Tibial nerve (tissue), 4 donors: Measurements from ENCODE around the gene PRRT4. TPM values are rescaled to one million over a fixed set of nuclear protein-coding genes. Genes with fewer than 3 reads are reported as not detected.

Experiments used
- DNase-seq, 2 donors: peaks; one replicate each; pipeline ENCODE4 v3.0.0-alpha.2; 2019; ENCODE audit warnings: low spot score in 2 of 2
- H3K27ac ChIP-seq, 4 donors: fragments of 200-600 bp; sonication (generic) in 3 of 4; one replicate each; pipeline ENCODE4 v1.5.1; 2017 to 2019; ENCODE audit warnings: mild to moderate bottlenecking in 1 of 4
- H3K27me3 ChIP-seq, 2 donors: fragments of 200-600 bp; sonication (generic) in 1 of 2; one replicate each; pipeline versions ENCODE4 v1.5.1 to v1.6.0; 2017 to 2019
- H3K36me3 ChIP-seq, 3 donors: fragments of 200-600 bp; sonication (generic); one replicate each; pipeline ENCODE4 v1.5.1; 2018 to 2019
- H3K4me1 ChIP-seq, 4 donors: fragments of 200-600 bp; sonication (generic) in 3 of 4; one replicate each; pipeline ENCODE4 v1.5.1; 2017 to 2019
- H3K4me3 ChIP-seq, 4 donors: fragments of 200-600 bp; sonication (generic) in 3 of 4; one replicate each; pipeline ENCODE4 v1.5.1; 2017 to 2019; ENCODE audit warnings: mild to moderate bottlenecking in 1 of 4, moderate library complexity in 1 of 4
- H3K9me3 ChIP-seq, 4 donors: fragments of 200-600 bp; sonication (generic) in 3 of 4; one replicate each; pipeline ENCODE4 v1.5.1; 2017 to 2019
- CTCF ChIP-seq, 5 experiments: fragments of 200-600 bp in 3 of 5; fragments of 450-650 bp in 2 of 5; sonication (generic) in 3 of 5; IDR thresholded peaks; one replicate each; pipeline ENCODE4 v1.5.1; 2016 to 2019; ENCODE audit warnings: antibody characterized with exemption in 5 of 5, mild to moderate bottlenecking in 3 of 5, moderate library complexity in 2 of 5
- EP300 ChIP-seq, 2 donors: sonication (generic); formaldehyde crosslinking; IDR thresholded peaks; one replicate each; pipeline ENCODE4 v1.6.1; 2017; ENCODE audit warnings: antibody characterized with exemption in 2 of 2, mild to moderate bottlenecking in 1 of 2
- POLR2A ChIP-seq, 2 donors: fragments of 450-650 bp; IDR thresholded peaks; one replicate each; pipeline ENCODE4 v1.6.1; 2017; ENCODE audit warnings: antibody characterized with exemption in 2 of 2, mild to moderate bottlenecking in 2 of 2, moderate library complexity in 2 of 2
- WGBS, 2 donors: methylation state at CpG; one replicate each; pipeline ENCODE4 v1.1.5; 2018; 5-methylcytosine and 5-hydroxymethylcytosine counted together
- total RNA-seq, 4 donors: library from RNA; depleted of rRNA; stranded (reverse); fragments of >200 nt; gene quantifications; one replicate each; pipeline ENCODE4 v1.1.0, GENCODE V29; 2016

Gene PRRT4
- total RNA-seq, 4 donors from 2014 or later: 0.78 to 6.6 (median 2.6) TPM

DNA sequence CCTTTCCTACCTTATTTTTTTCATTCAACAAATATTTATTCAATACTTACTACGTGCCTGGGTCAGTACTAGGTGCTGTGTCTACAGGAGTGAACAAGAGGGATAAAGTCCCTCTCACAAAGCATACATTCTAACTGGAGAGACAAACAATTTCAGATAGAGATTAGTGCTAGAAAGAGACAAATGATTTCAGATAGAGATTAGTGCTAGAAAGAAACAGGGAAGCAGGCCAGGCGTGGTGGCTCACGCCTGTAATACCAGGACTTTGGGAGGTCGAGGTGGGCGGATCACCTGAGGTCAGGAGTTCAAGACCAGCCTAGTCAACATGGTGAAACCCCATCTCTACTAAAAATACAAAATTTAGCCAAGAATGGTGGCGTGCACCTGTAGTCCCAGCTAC is 52.4 kb downstream of the PRRT4 start:
- no peak overlapping the region for H3K27ac ChIP-seq
- TF ChIP-seq POLR2A (IDR thresholded peaks at IDR 0.05): no peak
- no peak overlapping the region for H3K4me3 ChIP-seq
- no peak for DNase-seq
- 94 to 97% methylated on average over 6 of the region's 6 CpGs for WGBS, 2 donors
- H3K9me3 ChIP-seq: no peaks in the 10 kb centered on the region
- H3K36me3 ChIP-seq: peaks cover 0 to 99% (median 27%) of the 10 kb centered on the region in 3 donors
- no peaks in the 10 kb centered on the region for H3K4me1 ChIP-seq
- H3K27me3 ChIP-seq: no peaks in the 10 kb centered on the region

DNA sequence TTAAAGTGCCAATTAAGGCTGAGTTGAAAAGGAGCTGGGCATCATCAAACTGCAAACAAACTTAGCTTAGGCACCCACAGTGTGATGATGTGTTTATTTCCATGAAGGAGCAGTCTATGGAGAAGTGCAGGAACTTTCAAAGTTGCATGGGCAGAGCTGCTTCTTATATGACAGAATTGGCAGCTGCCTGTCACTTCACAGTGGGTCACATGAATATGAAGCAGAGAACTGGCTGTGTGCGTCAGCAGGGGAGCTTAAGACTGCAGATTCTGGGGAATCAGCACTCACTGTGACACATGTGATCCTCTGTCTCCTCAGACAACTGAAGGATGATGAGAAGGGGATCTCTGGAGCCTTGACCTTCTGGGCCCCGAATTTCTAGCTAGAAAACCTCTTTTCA is 54.4 kb downstream of the PRRT4 start:
- peaks cover 0 to 97% (median 17%) of the 10 kb centered on the region in 3 donors for H3K36me3 ChIP-seq

DNA sequence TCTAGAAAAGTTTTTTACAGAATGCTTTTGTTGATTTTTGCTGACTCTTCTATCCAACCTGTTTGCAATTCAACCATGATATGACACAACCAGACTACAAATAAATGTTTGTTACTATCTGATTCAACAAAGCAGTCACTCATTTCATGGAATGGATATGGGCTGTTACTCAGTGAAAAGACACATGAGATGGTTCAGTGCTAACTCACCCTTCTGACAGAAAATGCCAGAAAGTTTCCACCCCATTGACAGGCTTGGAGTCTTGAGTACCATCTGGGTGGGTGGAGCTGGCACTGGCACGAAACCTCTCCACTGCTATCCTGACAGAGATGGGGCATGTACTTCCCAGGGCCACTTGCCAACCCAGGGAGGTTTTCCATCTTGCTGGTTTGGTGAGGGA is 57.3 kb downstream of the PRRT4 start:
- no peaks in the 10 kb centered on the region for H3K27me3 ChIP-seq
- peaks cover 0 to 12% (median 0%) of the 10 kb centered on the region in 4 donors for H3K4me1 ChIP-seq
- WGBS, 2 donors: 63 to 80% methylated on average over 1 of the region's 1 CpG
- H3K4me3 ChIP-seq: no peak overlapping the region
- DNase-seq: no peak
- H3K9me3 ChIP-seq: no peaks in the 10 kb centered on the region
- TF ChIP-seq CTCF (IDR thresholded peaks at IDR 0.05) (no peak), POLR2A (IDR thresholded peaks at IDR 0.05) (no peak), EP300 (IDR thresholded peaks at IDR 0.05) (no peak)
- H3K27ac ChIP-seq: peak overlapping the region in 1 of 4 donors; percentile 55
- H3K36me3 ChIP-seq: peaks cover 0 to 88% (median 6%) of the 10 kb centered on the region in 3 donors

More for the DNA sequence above, 54.4 kb downstream of the PRRT4 start:
- Histone ChIP-seq H3K27ac (no peak overlapping the region), H3K27me3 (no peaks in the 10 kb centered on the region), H3K9me3 (no peaks in the 10 kb centered on the region), H3K4me1 (no peaks in the 10 kb centered on the region), H3K4me3 (no peak overlapping the region)
- no peak for DNase-seq
- WGBS, 2 donors: 85 to 92% methylated on average over 2 of the region's 2 CpGs
- TF ChIP-seq POLR2A (IDR thresholded peaks at IDR 0.05): no peak
- no peak for TF ChIP-seq CTCF (IDR thresholded peaks at IDR 0.05)
- TF ChIP-seq EP300 (IDR thresholded peaks at IDR 0.05): no peak

DNA sequence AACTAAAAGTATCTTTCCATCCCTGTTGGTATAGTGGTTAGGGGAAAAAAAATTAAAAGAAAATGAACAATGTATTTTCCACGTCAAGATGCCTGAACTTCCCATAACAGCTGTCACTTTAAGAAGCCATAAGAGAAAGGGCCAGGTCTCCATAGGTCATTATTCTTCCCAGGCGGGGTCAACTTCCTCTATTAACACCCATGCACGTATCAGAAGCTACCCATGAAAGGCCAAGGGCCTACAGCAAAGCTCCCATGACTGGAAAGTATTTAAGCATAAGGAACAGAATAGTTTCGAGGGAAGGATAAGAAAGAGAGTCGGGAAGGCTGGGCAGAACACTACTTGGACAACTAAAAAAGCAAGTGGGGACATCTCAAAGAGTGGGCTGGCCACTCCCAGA is 57.8 kb downstream of the PRRT4 start:
- H3K27me3 ChIP-seq: no peaks in the 10 kb centered on the region
- DNase-seq: no peak
- peaks cover 0 to 82% (median 5%) of the 10 kb centered on the region in 3 donors for H3K36me3 ChIP-seq
- H3K4me1 ChIP-seq: peaks cover 0 to 15% (median 0%) of the 10 kb centered on the region in 4 donors
- no peak overlapping the region for H3K4me3 ChIP-seq
- no peaks in the 10 kb centered on the region for H3K9me3 ChIP-seq
- no peak overlapping the region for H3K27ac ChIP-seq
- TF ChIP-seq EP300 (IDR thresholded peaks at IDR 0.05) (no peak), POLR2A (IDR thresholded peaks at IDR 0.05) (no peak), CTCF (IDR thresholded peaks at IDR 0.05) (no peak)
- WGBS, 2 donors: 72 to 74% methylated on average over 5 of the region's 5 CpGs

- WGBS, 2 donors: 90 to 96% methylated on average over 2 of the region's 2 CpGs
- Histone ChIP-seq H3K27ac (no peak overlapping the region), H3K4me1 (peaks cover 0 to 15% (median 0%) of the 10 kb centered on the region in 4 donors), H3K27me3 (no peaks in the 10 kb centered on the region), H3K4me3 (no peak overlapping the region), H3K9me3 (no peaks in the 10 kb centered on the region), H3K36me3 (peaks cover 0 to 77% (median 0%) of the 10 kb centered on the region in 3 donors)
- TF ChIP-seq POLR2A (IDR thresholded peaks at IDR 0.05) (no peak), CTCF (IDR thresholded peaks at IDR 0.05) (no peak), EP300 (IDR thresholded peaks at IDR 0.05) (no peak)
- no peak for DNase-seq
Observed at GRCh38 chr7:128303133-128303532, 58.4 kb downstream of the PRRT4 start.

DNA sequence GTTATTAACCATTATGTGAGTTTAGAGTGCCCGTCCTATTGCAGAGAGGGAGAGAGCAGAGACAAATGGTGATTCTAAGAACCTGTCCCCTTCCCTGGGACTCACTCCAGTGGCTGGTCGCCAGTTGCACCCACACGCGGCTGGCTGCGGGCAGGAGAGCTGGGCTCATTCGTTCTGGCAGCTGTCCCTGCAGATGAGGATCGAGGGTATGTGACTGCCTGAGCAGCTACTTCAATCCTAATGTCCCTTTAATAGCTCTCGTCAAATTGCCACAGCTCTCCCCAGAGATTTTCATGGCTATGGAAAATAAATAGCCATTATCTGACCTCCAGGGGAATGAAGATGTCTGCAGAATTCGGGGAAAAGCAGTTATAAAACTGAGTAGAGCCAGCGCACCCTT is 59.4 kb downstream of the PRRT4 start:
- WGBS, 2 donors: 53 to 55% methylated on average over 10 of the region's 10 CpGs
- H3K27me3 ChIP-seq: no peaks in the 10 kb centered on the region
- H3K27ac ChIP-seq: no peak overlapping the region
- no peak for DNase-seq
- TF ChIP-seq EP300 (IDR thresholded peaks at IDR 0.05): no peak
- TF ChIP-seq POLR2A (IDR thresholded peaks at IDR 0.05): no peak
- TF ChIP-seq CTCF (IDR thresholded peaks at IDR 0.05): no peak
- peaks cover 0 to 15% (median 0%) of the 10 kb centered on the region in 4 donors for H3K4me1 ChIP-seq
- H3K4me3 ChIP-seq: no peak overlapping the region
- no peaks in the 10 kb centered on the region for H3K9me3 ChIP-seq
- H3K36me3 ChIP-seq: peaks cover 0 to 67% (median 0%) of the 10 kb centered on the region in 3 donors
